Stimulated activated naive CD8-positive, alpha-beta T cell treated with anti-CD3 and anti-CD28 coated beads, Interleukin-15, Interleukin-2, amounts not matched to agents 100 ng/mL and 50 ng/mL, for 24 hours (primary cell): ENCODE data around the gene LKAAEAR1.

ENCODE experiments used
- H3K27ac Mint-ChIP-seq: one replicate; pipeline ENCODE4 v1.8.0; 2021; ENCODE audit warnings: mild to moderate bottlenecking, mixed read lengths
- H3K27me3 Mint-ChIP-seq: one replicate; pipeline ENCODE4 v1.8.0; 2021; ENCODE audit warnings: mixed read lengths
- H3K36me3 Mint-ChIP-seq: one replicate; pipeline ENCODE4 v1.8.0; 2021; ENCODE audit warnings: low read depth, mixed read lengths
- H3K4me1 Mint-ChIP-seq: one replicate; pipeline ENCODE4 v1.8.0; 2021; ENCODE audit warnings: low read depth, mixed read lengths
- H3K4me3 Mint-ChIP-seq: one replicate; pipeline ENCODE4 v1.8.0; 2021; ENCODE audit warnings: mild to moderate bottlenecking, mixed read lengths
- H3K9me3 Mint-ChIP-seq: one replicate; pipeline ENCODE4 v1.8.0; 2021; ENCODE audit warnings: mixed read lengths

Gene LKAAEAR1

DNA sequence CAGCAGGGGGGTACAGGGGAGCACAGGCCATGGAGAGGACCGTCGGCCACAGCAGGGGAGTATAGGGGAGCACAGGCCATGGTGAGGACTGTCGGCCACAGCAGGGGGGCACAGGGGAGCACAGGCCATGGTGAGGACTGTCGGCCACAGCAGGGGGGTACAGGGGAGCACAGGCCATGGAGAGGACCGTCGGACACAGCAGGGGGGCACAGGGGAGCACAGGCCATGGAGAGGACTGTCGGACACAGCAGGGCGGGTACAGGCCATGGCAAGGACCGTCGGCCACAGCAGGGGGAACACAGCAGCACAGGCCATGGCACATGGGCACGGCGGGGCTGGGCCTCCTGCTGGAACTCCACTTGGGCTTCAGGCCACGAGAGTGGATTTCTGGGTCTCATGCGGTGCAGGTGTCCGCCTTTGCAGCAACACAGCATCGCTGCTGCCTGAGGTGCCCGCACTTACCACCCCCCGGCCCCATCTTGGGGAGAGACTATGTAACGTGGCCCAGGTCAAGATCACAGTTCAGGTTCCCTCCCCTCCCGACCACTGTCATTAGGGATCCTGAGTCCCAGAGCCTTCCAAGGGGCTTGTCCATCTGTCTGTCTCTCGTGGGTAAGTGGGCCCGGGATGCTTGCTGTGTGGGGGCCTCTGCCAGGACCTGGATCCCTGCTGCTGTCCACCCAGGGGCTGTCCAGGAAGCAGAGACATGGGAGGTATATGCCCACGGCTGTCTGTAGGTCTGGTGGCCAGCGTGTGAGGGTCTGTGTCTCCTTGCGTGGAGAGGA is 20.7 kb upstream of the LKAAEAR1 start:
- Mint-ChIP-seq H3K27me3 (peaks cover 20% of the 10 kb centered on the region), H3K4me3 (no peak overlapping the region)

DNA sequence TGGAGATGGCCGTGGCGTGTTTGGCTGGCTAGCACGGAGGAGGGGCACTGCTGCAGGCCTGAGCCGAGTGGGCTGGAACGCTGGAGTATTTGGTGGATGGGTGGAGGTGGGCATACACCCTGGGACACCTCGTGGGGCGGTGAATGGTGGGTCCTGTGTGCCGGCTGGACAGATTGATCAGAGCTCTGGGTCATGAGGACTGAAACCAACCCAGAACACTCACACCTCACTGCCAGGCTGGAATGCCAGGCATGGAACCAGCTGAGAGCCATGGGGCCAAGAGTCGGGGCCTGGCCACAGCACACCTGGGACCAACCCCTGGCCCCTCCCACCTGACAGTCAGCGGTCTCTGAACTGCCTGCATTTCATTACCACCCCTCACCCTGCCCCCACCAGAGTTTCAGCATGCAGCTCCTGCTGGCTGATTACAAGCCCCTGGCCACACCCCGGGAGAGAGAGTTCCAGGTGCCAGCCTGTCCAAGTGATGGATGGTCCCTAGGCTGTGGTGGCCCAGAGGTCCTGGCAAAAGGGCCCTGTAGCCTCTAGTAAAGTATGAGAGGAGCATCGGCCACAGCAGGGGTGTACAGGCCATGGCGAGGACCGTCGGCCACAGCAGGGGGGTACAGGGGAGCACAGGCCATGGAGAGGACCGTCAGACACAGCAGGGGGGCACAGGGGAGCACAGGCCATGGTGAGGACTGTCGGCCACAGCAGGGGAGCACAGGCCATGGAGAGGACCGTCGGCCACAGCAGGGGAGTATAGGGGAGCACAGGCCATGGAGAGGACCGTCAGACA is 19.9 kb upstream of the LKAAEAR1 start:
- Mint-ChIP-seq H3K4me3 (no peak overlapping the region), H3K9me3 (no peaks in the 10 kb centered on the region), H3K36me3 (no peaks in the 10 kb centered on the region), H3K27me3 (peaks cover 20% of the 10 kb centered on the region), H3K27ac (no peak overlapping the region), H3K4me1 (peaks cover 25% of the 10 kb centered on the region)

More for the DNA sequence above, 20.7 kb upstream of the LKAAEAR1 start:
- Mint-ChIP-seq H3K4me1 (peaks cover 25% of the 10 kb centered on the region), H3K36me3 (no peaks in the 10 kb centered on the region), H3K9me3 (no peaks in the 10 kb centered on the region), H3K27ac (no peak overlapping the region)

DNA sequence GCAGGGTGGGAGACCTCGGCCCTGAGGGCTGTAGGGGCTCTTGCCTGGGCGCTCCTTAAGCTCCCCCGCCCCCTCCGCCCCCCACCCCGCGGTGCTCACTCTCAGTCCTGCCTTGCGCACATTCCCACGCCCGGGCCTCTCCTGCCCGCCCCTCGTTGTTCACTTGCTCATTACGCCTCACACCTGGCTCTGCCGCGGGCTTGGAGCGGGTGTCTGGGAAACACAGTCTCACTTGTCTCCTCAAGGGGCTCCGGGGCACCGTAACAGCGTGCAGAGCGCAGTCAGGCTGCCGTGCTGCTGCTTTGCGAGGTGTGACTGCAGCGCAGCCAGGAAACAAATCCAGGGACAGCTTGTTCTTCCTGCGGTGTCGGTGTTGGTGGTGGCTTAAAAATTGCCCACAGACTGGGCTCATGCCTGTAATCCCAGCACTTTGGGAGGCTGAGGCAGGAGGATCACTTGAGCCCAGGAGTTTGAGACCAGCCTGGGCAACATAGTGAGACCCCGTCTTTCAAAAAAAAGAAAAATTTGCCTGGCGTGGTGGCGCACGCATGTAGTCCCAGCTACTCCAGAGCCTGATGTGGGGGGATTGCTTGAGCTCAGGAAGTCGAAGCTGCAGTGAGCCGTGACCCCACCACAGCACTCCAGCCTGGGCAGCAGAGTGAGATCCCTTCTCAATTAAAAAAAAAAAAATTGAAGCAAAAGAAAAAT is 18.6 kb upstream of the LKAAEAR1 start:
- Mint-ChIP-seq H3K27ac (no peak overlapping the region), H3K9me3 (no peaks in the 10 kb centered on the region), H3K4me1 (peaks cover 20% of the 10 kb centered on the region), H3K4me3 (peak overlapping the region; percentile 39), H3K36me3 (no peaks in the 10 kb centered on the region), H3K27me3 (peaks cover 20% of the 10 kb centered on the region)

- peak overlapping the region; percentile 30 for H3K4me3 Mint-ChIP-seq
- peaks cover 20% of the 10 kb centered on the region for H3K27me3 Mint-ChIP-seq
- peaks cover under 1% of the 10 kb centered on the region for H3K9me3 Mint-ChIP-seq
- peaks cover 16% of the 10 kb centered on the region for H3K4me1 Mint-ChIP-seq
- no peak overlapping the region for H3K27ac Mint-ChIP-seq
- H3K36me3 Mint-ChIP-seq: peaks cover under 1% of the 10 kb centered on the region
Measured at GRCh38 chr20:64101731-64102621, 17.8 kb upstream of the LKAAEAR1 start.

- peaks cover 5% of the 10 kb centered on the region for H3K9me3 Mint-ChIP-seq
- H3K4me3 Mint-ChIP-seq: peak overlapping the region; percentile 24
- peaks cover 20% of the 10 kb centered on the region for H3K27me3 Mint-ChIP-seq
- H3K27ac Mint-ChIP-seq: no peak overlapping the region
- peaks cover 5% of the 10 kb centered on the region for H3K36me3 Mint-ChIP-seq
- peaks cover 13% of the 10 kb centered on the region for H3K4me1 Mint-ChIP-seq
Measured at GRCh38 chr20:64100946-64101688, 16.9 kb upstream of the LKAAEAR1 start.

- H3K4me3 Mint-ChIP-seq: no peak overlapping the region
- H3K27ac Mint-ChIP-seq: no peak overlapping the region
- H3K9me3 Mint-ChIP-seq: peaks cover 5% of the 10 kb centered on the region
Measured at GRCh38 chr20:64100566-64100888, 16.3 kb upstream of the LKAAEAR1 start.

DNA sequence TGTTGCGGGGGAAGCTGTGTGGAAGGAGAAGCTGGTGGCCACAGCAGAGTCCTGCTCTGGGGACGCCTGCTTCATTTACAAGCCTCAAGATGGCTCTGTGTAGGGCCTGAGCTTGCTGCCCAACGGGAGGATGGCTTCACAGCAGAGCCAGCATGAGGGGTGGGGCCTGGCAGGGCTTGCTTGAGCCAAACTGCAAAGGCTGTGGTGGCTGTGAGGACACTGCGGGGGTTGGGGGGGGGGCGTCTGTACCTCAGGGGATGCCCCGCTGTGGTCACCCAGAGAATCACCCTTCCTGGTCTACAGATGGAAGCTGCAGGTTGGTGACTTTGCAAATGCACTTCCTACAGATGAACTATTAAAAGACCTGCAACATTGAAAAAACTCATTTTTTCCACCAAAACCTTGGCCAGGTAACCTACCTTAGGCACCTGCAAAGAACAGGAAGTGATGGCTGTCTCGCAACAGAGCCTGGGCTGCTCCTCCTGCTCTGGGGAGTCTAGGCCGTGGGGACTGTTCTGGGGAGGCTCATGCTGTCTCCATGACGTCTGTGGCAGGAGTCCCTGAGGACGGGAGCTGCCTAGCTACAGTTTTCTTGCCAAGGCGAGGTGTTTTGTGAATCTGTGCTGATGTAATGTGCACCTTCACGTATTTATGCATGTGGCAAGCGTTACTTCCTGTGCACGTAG is 15.8 kb upstream of the LKAAEAR1 start:
- H3K4me1 Mint-ChIP-seq: peaks cover 12% of the 10 kb centered on the region
- H3K9me3 Mint-ChIP-seq: peaks cover 5% of the 10 kb centered on the region
- H3K4me3 Mint-ChIP-seq: no peak overlapping the region
- peaks cover 5% of the 10 kb centered on the region for H3K36me3 Mint-ChIP-seq
- H3K27me3 Mint-ChIP-seq: peaks cover 20% of the 10 kb centered on the region
- H3K27ac Mint-ChIP-seq: no peak overlapping the region

More at GRCh38 chr20:64100566-64100888, 16.3 kb upstream of the LKAAEAR1 start:
- H3K36me3 Mint-ChIP-seq: peaks cover 5% of the 10 kb centered on the region
- H3K27me3 Mint-ChIP-seq: peaks cover 20% of the 10 kb centered on the region
- H3K4me1 Mint-ChIP-seq: peaks cover 12% of the 10 kb centered on the region

GRCh38 chr20:64099086-64099786 is 15.0 kb upstream of the LKAAEAR1 start:
- Mint-ChIP-seq H3K9me3 (peaks cover 5% of the 10 kb centered on the region), H3K36me3 (peaks cover 5% of the 10 kb centered on the region), H3K27ac (no peak overlapping the region), H3K4me1 (peaks cover 12% of the 10 kb centered on the region), H3K4me3 (no peak overlapping the region), H3K27me3 (peaks cover 20% of the 10 kb centered on the region)

DNA sequence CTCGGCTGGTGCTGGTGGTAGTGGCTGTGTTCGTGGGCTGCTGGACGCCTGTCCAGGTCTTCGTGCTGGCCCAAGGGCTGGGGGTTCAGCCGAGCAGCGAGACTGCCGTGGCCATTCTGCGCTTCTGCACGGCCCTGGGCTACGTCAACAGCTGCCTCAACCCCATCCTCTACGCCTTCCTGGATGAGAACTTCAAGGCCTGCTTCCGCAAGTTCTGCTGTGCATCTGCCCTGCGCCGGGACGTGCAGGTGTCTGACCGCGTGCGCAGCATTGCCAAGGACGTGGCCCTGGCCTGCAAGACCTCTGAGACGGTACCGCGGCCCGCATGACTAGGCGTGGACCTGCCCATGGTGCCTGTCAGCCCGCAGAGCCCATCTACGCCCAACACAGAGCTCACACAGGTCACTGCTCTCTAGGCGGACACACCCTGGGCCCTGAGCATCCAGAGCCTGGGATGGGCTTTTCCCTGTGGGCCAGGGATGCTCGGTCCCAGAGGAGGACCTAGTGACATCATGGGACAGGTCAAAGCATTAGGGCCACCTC is 14.3 kb upstream of the LKAAEAR1 start:
- Mint-ChIP-seq H3K27ac (no peak overlapping the region), H3K9me3 (peaks cover 5% of the 10 kb centered on the region), H3K4me3 (no peak overlapping the region), H3K4me1 (peaks cover 12% of the 10 kb centered on the region), H3K36me3 (peaks cover 5% of the 10 kb centered on the region), H3K27me3 (peaks cover 18% of the 10 kb centered on the region)

- Mint-ChIP-seq H3K9me3 (peaks cover 5% of the 10 kb centered on the region), H3K4me1 (peaks cover 12% of the 10 kb centered on the region), H3K27ac (no peak overlapping the region), H3K27me3 (peaks cover 7% of the 10 kb centered on the region), H3K36me3 (peaks cover 5% of the 10 kb centered on the region), H3K4me3 (no peak overlapping the region)
Measured at GRCh38 chr20:64096535-64096934, 12.3 kb upstream of the LKAAEAR1 start.

- Mint-ChIP-seq H3K9me3 (peaks cover 5% of the 10 kb centered on the region), H3K4me1 (peaks cover 6% of the 10 kb centered on the region), H3K36me3 (peaks cover 5% of the 10 kb centered on the region), H3K27ac (no peak overlapping the region), H3K4me3 (no peak overlapping the region), H3K27me3 (peaks cover 1% of the 10 kb centered on the region)
Measured at GRCh38 chr20:64095927-64096326, 11.7 kb upstream of the LKAAEAR1 start.

DNA sequence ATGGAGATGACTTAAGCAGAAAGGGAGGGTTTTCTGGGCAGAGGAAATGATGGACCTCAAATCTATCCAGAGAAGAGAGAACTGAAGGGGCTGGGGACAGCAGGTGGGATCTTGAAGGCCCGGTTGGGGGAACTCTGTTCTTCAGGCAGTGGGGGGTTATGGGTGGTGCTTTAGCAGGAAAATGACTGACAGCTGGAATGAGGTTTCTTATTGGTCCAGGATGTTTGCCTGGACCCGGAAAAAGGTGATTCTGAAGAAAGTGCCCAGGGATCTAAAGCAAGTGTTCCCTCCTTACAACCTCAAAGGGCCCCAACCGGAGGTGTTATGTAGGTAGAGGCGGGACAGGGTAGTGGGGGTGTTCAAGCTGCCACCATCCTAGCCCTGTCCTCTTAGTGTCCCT is 11.3 kb upstream of the LKAAEAR1 start:
- peaks cover 4% of the 10 kb centered on the region for H3K4me1 Mint-ChIP-seq
- H3K27ac Mint-ChIP-seq: no peak overlapping the region
- peaks cover 5% of the 10 kb centered on the region for H3K36me3 Mint-ChIP-seq
- no peaks in the 10 kb centered on the region for H3K27me3 Mint-ChIP-seq
- H3K9me3 Mint-ChIP-seq: peaks cover 5% of the 10 kb centered on the region
- H3K4me3 Mint-ChIP-seq: no peak overlapping the region
